ENCODE measurements around the gene PDXP.

DNA sequence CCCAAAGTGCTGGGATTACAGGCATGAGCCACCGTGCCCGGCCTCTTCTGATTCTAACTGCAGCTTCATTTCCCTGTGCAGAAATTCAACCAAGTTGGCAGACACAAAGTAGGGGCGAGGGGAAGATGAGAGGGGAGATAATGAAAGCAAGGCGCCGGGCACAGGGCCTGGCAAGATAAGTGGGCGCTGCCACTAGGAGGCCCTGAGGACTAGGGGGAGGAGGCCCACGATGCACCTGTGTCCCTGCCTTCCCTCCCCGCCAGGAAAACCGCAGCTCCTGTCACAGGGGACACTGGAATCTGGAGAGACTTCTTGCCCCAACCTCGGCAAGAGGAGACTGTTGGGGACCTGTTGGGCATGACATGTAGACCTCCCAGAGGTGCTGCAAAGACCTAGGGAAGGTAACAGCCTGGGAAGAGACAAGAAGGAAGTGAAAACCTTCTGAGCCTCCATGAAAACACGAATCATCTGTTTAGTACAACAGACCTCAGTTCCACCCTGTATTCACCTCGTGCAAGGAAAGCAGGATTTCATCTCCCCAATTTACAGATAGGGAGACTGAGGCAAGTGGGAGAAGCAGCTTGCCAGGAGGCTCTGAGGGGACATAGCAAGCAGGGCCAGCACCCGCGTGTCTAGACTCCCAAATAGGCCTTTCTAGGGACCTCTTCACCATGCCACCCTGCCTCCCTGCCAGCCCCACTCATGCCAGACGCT is 13.8 kb downstream of the PDXP start:
- TF ChIP-seq ZNF121 (tag by site-specific recombination; IDR thresholded peaks at IDR 0.05) (no peak), ZNF311 (tag by site-specific recombination; IDR thresholded peaks at IDR 0.05; ENCODE audit: borderline replicate concordance) (no peak), ZNF221 (tag by site-specific recombination; IDR thresholded peaks at IDR 0.05; ENCODE audit: borderline replicate concordance) (no peak), ZBTB8A (tag by site-specific recombination; IDR thresholded peaks at IDR 0.05) (no peak), SALL2 (tag by site-specific recombination; IDR thresholded peaks at IDR 0.05; ENCODE audit: borderline replicate concordance) (no peak), ZBTB7A (tag by site-specific recombination; IDR thresholded peaks at IDR 0.05; ENCODE audit: low read depth) (no peak), TCF7L2 (IDR thresholded peaks at IDR 0.05; ENCODE audit: borderline replicate concordance, low read depth, low read length) (no peak), ZNF747 (tag by site-specific recombination; IDR thresholded peaks at IDR 0.05) (no peak), ZNF624 (tag by site-specific recombination; IDR thresholded peaks at IDR 0.05) (no peak), ZNF146 (tag by site-specific recombination; IDR thresholded peaks at IDR 0.05) (no peak)
- TF ChIP-seq, protein P1, sequence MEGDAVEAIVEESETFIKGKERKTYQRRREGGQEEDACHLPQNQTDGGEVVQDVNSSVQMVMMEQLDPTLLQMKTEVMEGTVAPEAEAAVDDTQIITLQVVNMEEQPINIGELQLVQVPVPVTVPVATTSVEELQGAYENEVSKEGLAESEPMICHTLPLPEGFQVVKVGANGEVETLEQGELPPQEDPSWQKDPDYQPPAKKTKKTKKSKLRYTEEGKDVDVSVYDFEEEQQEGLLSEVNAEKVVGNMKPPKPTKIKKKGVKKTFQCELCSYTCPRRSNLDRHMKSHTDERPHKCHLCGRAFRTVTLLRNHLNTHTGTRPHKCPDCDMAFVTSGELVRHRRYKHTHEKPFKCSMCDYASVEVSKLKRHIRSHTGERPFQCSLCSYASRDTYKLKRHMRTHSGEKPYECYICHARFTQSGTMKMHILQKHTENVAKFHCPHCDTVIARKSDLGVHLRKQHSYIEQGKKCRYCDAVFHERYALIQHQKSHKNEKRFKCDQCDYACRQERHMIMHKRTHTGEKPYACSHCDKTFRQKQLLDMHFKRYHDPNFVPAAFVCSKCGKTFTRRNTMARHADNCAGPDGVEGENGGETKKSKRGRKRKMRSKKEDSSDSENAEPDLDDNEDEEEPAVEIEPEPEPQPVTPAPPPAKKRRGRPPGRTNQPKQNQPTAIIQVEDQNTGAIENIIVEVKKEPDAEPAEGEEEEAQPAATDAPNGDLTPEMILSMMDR (tag by site-specific recombination; IDR thresholded peaks at IDR 0.05) = no peak
- TF ChIP-seq, protein P2, sequence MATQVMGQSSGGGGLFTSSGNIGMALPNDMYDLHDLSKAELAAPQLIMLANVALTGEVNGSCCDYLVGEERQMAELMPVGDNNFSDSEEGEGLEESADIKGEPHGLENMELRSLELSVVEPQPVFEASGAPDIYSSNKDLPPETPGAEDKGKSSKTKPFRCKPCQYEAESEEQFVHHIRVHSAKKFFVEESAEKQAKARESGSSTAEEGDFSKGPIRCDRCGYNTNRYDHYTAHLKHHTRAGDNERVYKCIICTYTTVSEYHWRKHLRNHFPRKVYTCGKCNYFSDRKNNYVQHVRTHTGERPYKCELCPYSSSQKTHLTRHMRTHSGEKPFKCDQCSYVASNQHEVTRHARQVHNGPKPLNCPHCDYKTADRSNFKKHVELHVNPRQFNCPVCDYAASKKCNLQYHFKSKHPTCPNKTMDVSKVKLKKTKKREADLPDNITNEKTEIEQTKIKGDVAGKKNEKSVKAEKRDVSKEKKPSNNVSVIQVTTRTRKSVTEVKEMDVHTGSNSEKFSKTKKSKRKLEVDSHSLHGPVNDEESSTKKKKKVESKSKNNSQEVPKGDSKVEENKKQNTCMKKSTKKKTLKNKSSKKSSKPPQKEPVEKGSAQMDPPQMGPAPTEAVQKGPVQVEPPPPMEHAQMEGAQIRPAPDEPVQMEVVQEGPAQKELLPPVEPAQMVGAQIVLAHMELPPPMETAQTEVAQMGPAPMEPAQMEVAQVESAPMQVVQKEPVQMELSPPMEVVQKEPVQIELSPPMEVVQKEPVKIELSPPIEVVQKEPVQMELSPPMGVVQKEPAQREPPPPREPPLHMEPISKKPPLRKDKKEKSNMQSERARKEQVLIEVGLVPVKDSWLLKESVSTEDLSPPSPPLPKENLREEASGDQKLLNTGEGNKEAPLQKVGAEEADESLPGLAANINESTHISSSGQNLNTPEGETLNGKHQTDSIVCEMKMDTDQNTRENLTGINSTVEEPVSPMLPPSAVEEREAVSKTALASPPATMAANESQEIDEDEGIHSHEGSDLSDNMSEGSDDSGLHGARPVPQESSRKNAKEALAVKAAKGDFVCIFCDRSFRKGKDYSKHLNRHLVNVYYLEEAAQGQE (tag by site-specific recombination; IDR thresholded peaks at IDR 0.05) = no peak
- TF ChIP-seq, protein P3, sequence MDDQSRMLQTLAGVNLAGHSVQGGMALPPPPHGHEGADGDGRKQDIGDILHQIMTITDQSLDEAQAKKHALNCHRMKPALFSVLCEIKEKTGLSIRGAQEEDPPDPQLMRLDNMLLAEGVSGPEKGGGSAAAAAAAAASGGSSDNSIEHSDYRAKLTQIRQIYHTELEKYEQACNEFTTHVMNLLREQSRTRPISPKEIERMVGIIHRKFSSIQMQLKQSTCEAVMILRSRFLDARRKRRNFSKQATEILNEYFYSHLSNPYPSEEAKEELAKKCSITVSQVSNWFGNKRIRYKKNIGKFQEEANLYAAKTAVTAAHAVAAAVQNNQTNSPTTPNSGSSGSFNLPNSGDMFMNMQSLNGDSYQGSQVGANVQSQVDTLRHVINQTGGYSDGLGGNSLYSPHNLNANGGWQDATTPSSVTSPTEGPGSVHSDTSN (CRISPR knock-in tag; IDR thresholded peaks at IDR 0.05) = no peak

Measured in HEK293 (cell line).